GM18951 (cell line): ENCODE data around the gene POC1A.

Source experiments
- POLR2A ChIP-seq: IDR thresholded peaks from 4 replicates; pipeline ENCODE4 v1.6.1; 2011; ENCODE audit warnings: mild to moderate bottlenecking; ENCODE audit not compliant: insufficient read length, insufficient read depth; ENCODE audit errors: extremely low read depth
- in situ Hi-C: fragments of 300-500 bp; cut with MboI; formaldehyde crosslinking; loops from one replicate; pipeline ENCODE4 v1.12.0; 2022; ENCODE audit warnings: low sequenced_read_pairs, mixed read lengths, inconsistent platforms; ENCODE audit not compliant: unreplicated experiment

POC1A gene

DNA sequence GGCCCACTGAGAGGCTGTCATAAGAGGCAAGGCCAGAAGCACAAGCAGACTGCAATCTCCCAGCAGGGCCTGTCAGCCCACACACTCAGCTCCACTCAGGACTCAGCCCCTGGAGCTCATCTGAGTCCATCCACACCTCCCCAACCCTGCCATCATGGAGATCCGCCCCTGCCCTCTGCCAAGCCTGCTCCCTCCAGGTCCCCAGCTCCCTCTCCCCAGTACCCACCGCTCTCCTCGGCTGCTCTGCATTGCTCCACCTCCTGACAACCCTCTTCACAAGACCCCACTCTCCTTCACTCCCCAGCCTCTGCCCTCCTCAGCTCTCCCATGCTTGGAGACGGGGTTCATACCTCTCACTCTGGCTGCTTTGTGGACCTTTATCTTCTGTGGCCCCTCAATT, 11.1 kb downstream of the POC1A start:
- no peak for TF ChIP-seq POLR2A
- in situ Hi-C loops, result loop anchor here (5.0 kb wide), 1 partner anchor 141 kb away; no protein-coding TSS in a partner anchor

DNA sequence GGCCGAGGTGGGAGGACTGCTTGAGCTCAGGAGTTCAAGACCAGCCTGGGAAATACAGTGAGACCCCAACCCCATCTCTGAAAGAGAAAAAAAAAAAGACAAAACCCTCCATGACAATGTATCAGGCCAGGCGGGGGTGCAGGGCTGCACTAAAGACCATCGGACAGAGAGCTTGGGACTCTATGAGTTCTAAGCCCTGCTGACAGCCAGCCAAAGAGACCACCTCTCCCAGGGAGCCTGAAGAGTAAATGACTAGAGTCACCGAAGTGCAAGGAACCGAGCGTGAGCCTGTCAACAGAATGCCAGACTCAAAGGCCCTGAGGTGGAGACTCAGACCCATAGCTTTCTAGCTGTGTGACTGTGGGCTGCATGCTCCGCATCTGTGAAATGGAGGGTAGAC, 12.5 kb downstream of the POC1A start:
- in situ Hi-C loops, result loop anchor here (5.0 kb wide), 1 partner anchor 139 kb away; no protein-coding TSS in a partner anchor
- TF ChIP-seq POLR2A, result no peak

DNA sequence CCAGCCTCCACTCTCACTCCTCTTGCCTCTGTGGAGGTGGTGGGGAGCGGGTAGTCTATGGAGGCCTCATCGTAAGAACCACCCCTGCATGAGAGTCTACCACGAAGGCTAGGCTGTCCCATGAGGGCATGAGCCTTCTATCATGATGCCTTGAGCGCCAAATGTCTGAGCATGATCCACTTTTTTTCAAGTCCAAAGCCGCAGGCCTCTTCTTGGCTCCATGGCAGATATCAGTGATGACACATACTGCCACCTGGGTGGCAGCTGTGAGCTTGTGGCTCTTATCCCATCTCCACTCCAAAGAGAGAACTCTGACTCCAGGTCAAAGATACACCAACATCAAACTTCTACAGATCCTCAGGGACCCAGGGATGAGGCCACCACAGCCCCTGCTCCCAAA, 13.5 kb downstream of the POC1A start:
- no peak for TF ChIP-seq POLR2A
- in situ Hi-C loops, result loop anchor here (5.0 kb wide), 1 partner anchor 138 kb away; no protein-coding TSS in a partner anchor

DNA sequence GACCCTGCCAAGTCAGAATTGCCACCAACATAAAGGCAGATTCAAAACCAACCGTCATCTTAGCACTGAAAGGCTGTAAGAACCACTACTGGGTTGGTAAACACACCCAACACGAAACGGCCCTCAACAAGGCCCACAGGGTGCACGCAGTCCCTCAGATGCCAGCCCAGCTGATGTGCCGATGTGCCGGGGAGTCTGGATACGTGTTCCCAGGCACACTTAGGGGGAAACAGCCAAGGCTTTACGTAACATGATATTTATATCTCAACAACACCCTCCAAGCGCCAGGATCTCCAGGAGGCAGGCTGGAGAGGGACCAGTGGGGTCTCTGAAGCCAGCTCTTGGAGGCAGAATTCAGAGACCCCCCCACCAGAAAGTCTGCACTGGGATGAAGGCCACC, 14.2 kb downstream of the POC1A start:
- in situ Hi-C loops, result loop anchor here (5.0 kb wide), 1 partner anchor 138 kb away; no protein-coding TSS in a partner anchor
- TF ChIP-seq POLR2A, result no peak

DNA sequence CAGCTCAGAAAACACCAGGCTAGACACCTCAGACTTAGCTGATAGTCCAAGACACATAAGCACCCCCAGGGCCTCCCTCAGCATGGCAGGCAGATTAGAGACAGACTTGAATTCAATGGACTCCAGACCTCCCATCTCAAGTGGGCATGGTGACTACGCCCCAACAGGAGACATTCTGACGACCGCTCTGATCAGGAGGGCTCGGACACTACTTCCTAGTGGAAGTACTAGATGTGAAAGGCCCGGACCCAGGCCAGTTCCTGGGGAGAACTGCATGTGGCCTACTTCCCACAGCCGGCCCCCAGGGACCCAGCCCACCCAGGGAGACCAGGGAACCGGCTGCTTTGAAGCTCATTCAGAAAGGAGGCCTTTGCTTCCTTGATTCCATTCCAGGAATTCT, 16.9 kb downstream of the POC1A start:
- in situ Hi-C loops, result no loop called here
- no peak for TF ChIP-seq POLR2A

DNA sequence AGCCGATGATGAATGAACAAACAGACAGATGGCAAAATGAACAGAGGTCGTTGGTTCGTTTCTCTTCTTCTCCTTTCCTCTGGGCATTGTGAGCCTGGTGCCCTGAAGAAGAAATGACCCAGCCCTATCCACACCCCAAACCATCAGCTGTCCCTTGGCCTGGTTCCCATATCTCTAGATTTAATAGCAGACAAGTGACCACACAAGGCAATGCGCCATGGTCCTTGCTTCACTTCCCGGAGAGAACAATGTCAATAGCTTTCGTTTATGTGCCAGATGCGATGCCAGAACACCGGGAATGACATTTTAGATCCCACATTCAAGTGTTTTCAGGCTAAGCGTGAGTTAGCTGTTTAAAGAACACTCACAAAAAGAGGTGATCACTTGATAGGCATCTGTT, 17.7 kb downstream of the POC1A start:
- in situ Hi-C loops, result no loop called here
- no peak for TF ChIP-seq POLR2A

DNA sequence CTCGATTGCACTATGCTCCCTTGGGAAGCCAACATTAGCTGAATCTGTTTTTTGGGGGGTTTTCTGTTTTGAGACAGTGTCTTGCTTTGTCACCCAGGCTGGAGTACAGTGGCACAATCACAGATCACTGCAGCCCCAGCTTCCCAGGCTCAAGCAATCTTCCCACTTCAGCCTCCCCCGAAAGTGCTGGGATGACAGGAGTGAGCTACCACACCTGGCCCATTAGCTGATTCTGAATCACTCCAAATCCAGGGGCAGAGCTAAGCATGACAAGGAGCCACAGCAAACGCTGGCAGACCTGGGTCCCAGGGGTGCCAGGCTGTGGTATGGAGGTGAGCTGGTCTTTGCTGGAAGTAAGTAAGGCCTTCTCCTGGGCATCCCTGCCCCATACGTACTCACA, 18.9 kb downstream of the POC1A start:
- no peak for TF ChIP-seq POLR2A
- in situ Hi-C loops, result no loop called here

DNA sequence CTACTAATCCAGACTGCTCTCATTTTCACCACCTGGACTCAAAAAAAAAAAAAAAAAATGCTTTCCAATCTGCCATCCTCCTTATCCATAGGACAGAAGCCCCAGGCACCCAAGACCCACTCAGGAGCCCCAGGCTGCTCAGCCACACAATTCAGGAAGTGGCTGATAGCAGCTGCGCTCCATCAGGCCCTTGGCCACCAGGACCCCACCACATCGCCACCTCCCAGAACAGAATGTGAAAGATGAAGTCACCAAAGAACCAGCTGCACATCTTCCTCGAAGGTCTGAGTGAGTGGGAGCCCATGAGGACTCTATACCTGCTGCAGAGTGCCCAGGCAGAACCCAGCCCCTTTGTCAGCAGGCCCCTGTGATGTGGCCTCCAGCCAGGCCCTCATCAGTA, 19.5 kb downstream of the POC1A start:
- in situ Hi-C loops, result no loop called here
- no peak for TF ChIP-seq POLR2A

DNA sequence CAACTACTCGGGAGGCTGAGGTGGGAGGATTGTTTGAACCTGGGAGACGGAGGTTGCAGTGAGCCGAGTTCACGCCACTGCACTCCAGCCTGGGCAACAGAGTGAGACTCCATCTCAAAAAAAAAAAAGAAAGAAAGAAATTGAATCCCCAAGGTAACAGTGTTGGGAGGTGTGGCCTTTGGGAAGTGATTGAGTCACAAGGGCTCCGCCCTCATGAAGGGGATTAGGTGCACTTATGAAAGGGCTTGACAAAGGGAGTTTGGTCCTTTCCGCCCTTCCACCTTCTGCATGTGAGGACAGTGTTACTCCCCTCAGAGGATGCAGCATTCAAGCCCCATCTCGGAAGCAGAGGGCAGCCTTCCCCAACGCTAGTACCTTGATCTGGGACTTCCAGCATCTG, 21.3 kb downstream of the POC1A start:
- no peak for TF ChIP-seq POLR2A
- in situ Hi-C loops, result no loop called here

DNA sequence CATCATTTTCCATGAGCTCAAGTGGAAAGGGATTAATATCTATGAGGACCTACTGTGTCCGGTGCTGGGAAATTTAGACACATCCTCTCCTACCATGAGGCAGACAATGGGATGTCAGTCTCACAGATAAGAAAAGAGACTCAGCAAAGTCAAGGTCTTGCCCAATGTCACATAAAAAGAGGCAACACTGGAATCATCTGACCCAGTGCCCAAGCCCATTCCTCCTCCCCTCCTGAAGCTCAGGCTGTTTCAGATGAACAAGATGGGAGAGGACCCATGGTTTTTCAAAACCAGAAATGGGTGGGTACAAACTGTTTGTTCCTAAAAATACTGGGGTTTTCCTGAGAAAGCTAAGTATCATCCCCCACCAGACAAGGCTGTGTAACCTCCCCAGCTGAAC, 22.2 kb downstream of the POC1A start:
- no peak for TF ChIP-seq POLR2A
- in situ Hi-C loops, result no loop called here

DNA sequence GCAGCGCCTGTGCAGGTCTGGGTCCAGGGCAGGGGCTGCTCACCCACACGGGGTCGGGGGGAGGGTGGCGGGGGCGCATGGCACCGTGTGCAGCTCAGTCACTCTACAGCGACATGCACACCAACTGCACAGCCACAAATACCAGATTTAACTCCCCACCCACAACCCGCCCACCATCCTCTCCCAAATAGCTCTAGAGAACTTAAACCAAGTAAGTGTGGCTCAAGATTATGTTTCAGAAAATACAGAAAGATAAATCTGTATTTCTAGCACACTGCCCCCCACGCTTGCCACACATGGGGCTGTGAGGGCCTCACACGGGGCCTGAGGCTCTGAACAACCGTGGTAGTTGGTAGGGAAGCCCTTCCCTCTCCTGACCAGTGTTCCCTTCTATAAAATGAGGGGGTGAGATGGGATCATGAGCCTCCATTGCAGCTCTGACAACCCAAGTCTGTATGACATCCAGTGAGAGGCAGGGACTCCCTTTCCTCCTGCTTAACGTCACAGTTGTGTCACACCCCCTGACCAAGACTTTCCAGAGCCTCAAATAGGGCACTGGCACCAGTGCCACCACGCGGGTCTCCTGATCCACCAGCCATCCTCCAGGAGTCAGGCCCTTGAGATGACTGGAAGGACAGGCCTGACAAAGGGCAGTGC, 23.1 kb downstream of the POC1A start:
- in situ Hi-C loops, result no loop called here

DNA sequence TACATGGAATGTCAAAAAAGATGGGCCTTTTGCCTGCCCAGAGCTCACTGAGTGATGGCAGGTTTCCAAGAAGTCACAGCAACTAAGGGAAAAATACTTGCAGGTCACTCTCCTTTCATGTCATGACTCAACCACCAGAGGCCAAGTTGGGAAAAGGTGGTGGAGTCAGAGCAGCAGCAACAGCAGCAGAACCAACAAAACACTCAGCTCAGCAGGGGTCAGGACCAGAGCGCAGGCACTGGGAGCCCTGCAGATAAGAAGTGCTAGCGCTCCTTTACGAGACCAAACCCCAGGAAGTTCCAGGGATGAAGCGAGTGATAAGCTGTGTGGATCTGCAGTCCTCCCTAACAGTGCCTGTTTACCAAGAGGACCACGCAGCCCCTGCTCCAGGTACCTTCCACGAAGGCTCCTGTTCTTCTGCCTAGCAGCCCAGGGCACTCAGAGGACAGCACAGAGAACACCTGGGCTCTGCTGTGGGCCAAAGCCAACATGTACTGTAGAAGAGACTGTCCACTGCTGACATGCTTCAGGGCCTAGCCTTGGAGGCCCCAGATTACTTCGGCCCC, 26.0 kb downstream of the POC1A start:
- no peak for TF ChIP-seq POLR2A
- in situ Hi-C loops, result no loop called here

More for the DNA sequence above, 23.1 kb downstream of the POC1A start:
- no peak for TF ChIP-seq POLR2A

DNA sequence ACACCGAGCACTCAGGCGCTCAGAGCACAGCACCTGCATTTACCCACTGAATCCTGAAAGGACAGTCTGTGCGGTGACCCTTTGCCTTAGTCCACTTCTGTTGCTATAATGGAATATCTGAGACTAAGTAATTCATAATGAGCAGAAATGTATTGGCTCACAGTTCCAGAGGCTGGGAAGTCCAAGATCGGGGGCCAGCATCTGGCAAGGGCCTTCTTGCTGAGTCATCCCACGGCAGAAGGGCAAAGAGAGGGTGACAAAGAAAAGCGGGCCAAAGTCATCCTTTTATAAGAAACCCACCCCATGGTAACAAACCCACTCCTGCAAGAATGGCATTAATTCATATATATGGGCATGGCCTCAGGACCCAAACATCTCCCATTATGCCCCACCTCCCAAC, 27.7 kb downstream of the POC1A start:
- TF ChIP-seq POLR2A, result no peak
- in situ Hi-C loops, result no loop called here

DNA sequence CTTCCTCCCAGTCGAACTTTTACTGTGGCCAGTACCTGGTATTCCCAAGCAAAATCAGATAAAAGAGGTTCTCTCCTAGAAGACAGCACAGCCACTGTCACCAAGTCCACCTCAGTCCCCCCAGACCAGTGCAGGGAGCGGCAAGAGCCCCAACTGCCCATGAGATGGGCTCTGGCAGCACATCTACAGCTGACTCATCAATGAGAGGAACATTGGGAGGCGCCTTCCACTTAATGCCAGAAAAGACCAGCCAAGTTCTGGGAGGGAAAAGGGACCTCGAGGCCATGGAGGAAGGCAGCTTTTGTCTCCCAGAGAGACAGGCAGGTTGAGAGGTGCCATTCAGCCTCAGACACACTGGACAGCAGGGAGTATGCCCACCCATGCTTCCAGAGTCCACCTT, 28.2 kb downstream of the POC1A start:
- in situ Hi-C loops, result no loop called here
- TF ChIP-seq POLR2A, result no peak
